IMR-90 (cell line): ENCODE measurements around the gene FBXW12. TPM values are rescaled to one million over a fixed set of nuclear protein-coding genes. Genes with fewer than 3 reads are reported as not detected.

Experiments
- ATAC-seq: fragments of 200-7000 bp; cut with Tn5 transposase; 2 replicates; pipeline ENCODE4 v1.9.1; 2020; ENCODE audit warnings: low read depth, mild to moderate bottlenecking, moderate library complexity
- BruUV-seq: library from RNA; stranded (reverse); fragments of 400-500 nt; replicated peaks from 2 replicates; lab custom pipeline; 2021; lab: Mats Ljungman, UMichigan
- CTCF ChIA-PET: fragments of 300-600 bp; formaldehyde crosslinking; extraction: SDS; loops from one replicate; lab custom pipeline; 2021; ENCODE audit warnings: antibody characterized with exemption; lab: Yijun Ruan, JAX
- POLR2A ChIA-PET: fragments of 300-600 bp; sonication (Branson Sonifier 250); formaldehyde crosslinking; loops from one replicate; lab custom pipeline; 2022; ENCODE audit warnings: antibody characterized with exemption; ENCODE audit not compliant: unreplicated experiment; lab: Charles Lee
- DNase-seq: peaks from one replicate; pipeline ENCODE4 v3.0.0; 2013
- H2AFZ ChIP-seq: replicated peaks from 2 replicates; pipeline ENCODE3; 2013; ENCODE audit warnings: low read length, mild to moderate bottlenecking; ENCODE audit not compliant: poor library complexity
- H2AK5ac ChIP-seq: 2 replicates; pipeline ENCODE4 v1.6.1; 2013; ENCODE audit warnings: low read depth, low read length, inconsistent platforms
- H2AK9ac ChIP-seq: replicated peaks from 2 replicates; pipeline ENCODE3; 2013; ENCODE audit warnings: mild to moderate bottlenecking, low read depth, low read length, moderate library complexity; ENCODE audit not compliant: poor library complexity
- H2BK120ac ChIP-seq: 2 replicates; pipeline ENCODE4 v1.6.1; 2013; ENCODE audit warnings: low read depth, low read length, inconsistent platforms
- H2BK15ac ChIP-seq: 3 replicates; pipeline ENCODE4 v1.6.1; 2013; ENCODE audit warnings: low read depth, low read length, inconsistent platforms
- H2BK20ac ChIP-seq: 2 replicates; pipeline ENCODE4 v1.6.1; 2013; ENCODE audit warnings: low read depth, mild to moderate bottlenecking, inconsistent platforms, low read length, moderate library complexity
- H2BK5ac ChIP-seq: 2 replicates; pipeline ENCODE4 v1.6.1; 2013; ENCODE audit warnings: mild to moderate bottlenecking, low read depth, low read length, inconsistent platforms; ENCODE audit not compliant: poor library complexity, severe bottlenecking
- H3K14ac ChIP-seq: replicated peaks from 2 replicates; pipeline ENCODE4 v1.6.1; 2013; ENCODE audit warnings: low read depth, low read length, inconsistent platforms
- H3K18ac ChIP-seq: 2 replicates; pipeline ENCODE4 v1.6.1; 2013; ENCODE audit warnings: low read depth, low read length, control low read depth
- H3K23ac ChIP-seq: 2 replicates; pipeline ENCODE4 v1.6.1; 2013; ENCODE audit warnings: low read depth, low read length, inconsistent platforms
- H3K27ac ChIP-seq: 2 replicates; pipeline ENCODE4 v1.5.1; 2013; ENCODE audit warnings: mild to moderate bottlenecking, control low read depth, low read length; ENCODE audit not compliant: insufficient read depth
- H3K27me3 ChIP-seq: 2 replicates; pipeline ENCODE4 v1.6.1; 2013; ENCODE audit warnings: low read length; ENCODE audit not compliant: control insufficient read depth, insufficient read depth
- H3K36me3 ChIP-seq: 2 replicates; pipeline ENCODE4 v1.6.1; 2013; ENCODE audit warnings: low read length, mixed read lengths; ENCODE audit not compliant: control insufficient read depth, insufficient read depth
- H3K4ac ChIP-seq: 2 replicates; pipeline ENCODE4 v1.6.1; 2013; ENCODE audit warnings: low read depth, low read length, inconsistent platforms
- H3K4me1 ChIP-seq: 2 replicates; pipeline ENCODE4 v1.6.1; 2013; ENCODE audit warnings: low read length, mixed read lengths; ENCODE audit not compliant: control insufficient read depth, insufficient read depth
- H3K4me2 ChIP-seq: 2 replicates; pipeline ENCODE4 v1.6.1; 2013; ENCODE audit warnings: low read depth, mild to moderate bottlenecking, control low read depth, low read length, moderate library complexity
- H3K4me3 ChIP-seq: 2 replicates; pipeline ENCODE4 v1.5.1; 2013; ENCODE audit warnings: low read depth, mild to moderate bottlenecking, control low read depth, low read length, moderate library complexity; ENCODE audit not compliant: insufficient read depth
- H3K56ac ChIP-seq: 2 replicates; pipeline ENCODE4 v1.6.1; 2013; ENCODE audit warnings: low read length, inconsistent platforms; ENCODE audit not compliant: insufficient read depth; ENCODE audit errors: extremely low read depth
- H3K79me1 ChIP-seq, 2 experiments: 2 replicates each; pipeline ENCODE4 v1.6.1; 2013; ENCODE audit warnings: low read length in 2 of 2, inconsistent platforms in 1 of 2, low read depth in 1 of 2
- H3K9ac ChIP-seq: 2 replicates; pipeline ENCODE4 v1.6.1; 2013; ENCODE audit warnings: low read depth, low read length, control low read depth
- H3K9me1 ChIP-seq: 2 replicates; pipeline ENCODE4 v1.6.1; 2013; ENCODE audit warnings: low read length, inconsistent platforms; ENCODE audit not compliant: insufficient read depth
- H3K9me3 ChIP-seq: 2 replicates; pipeline ENCODE4 v1.6.1; 2013; ENCODE audit warnings: low read length; ENCODE audit not compliant: control insufficient read depth, insufficient read depth
- H4K20me1 ChIP-seq: 2 replicates; pipeline ENCODE4 v1.6.1; 2013; ENCODE audit warnings: low read length, inconsistent platforms; ENCODE audit not compliant: insufficient read depth
- H4K5ac ChIP-seq: 2 replicates; pipeline ENCODE4 v1.6.1; 2013; ENCODE audit warnings: mild to moderate bottlenecking, low read depth, low read length, control low read depth
- H4K8ac ChIP-seq, 2 experiments: 2 replicates each; pipeline ENCODE4 v1.6.1; 2013; ENCODE audit warnings: low read depth in 2 of 2, low read length in 2 of 2, control low read depth in 1 of 2, inconsistent platforms in 1 of 2
- H4K91ac ChIP-seq: 2 replicates; pipeline ENCODE4 v1.6.1; 2013; ENCODE audit warnings: low read depth, low read length, inconsistent platforms; ENCODE audit not compliant: insufficient read depth
- BHLHE40 ChIP-seq: fragments of 150-350 bp; IDR thresholded peaks from 2 replicates; pipeline ENCODE4 v1.6.1; 2016; ENCODE audit warnings: mild to moderate bottlenecking, low read depth, low read length
- CEBPB ChIP-seq: IDR thresholded peaks from 2 replicates; pipeline ENCODE4 v1.6.1; 2012; ENCODE audit warnings: low read depth, low read length, improper control_type of control experiment
- CHD1 ChIP-seq: IDR thresholded peaks from 2 replicates; pipeline ENCODE4 v1.6.1; 2012; ENCODE audit warnings: low read depth, low read length, improper control_type of control experiment
- FOS ChIP-seq: fragments of 150-350 bp; IDR thresholded peaks from 2 replicates; pipeline ENCODE4 v1.6.1; 2016; ENCODE audit warnings: low read depth, low read length
- MAFK ChIP-seq: IDR thresholded peaks from 2 replicates; pipeline ENCODE4 v1.6.1; 2012; ENCODE audit warnings: low read depth, low read length, improper control_type of control experiment
- MXI1 ChIP-seq: IDR thresholded peaks from 2 replicates; pipeline ENCODE4 v1.6.1; 2012; ENCODE audit warnings: low read depth, mild to moderate bottlenecking, low read length, moderate library complexity, borderline replicate concordance
- NFE2L2 ChIP-seq: fragments of 150-350 bp; IDR thresholded peaks from 2 replicates; pipeline ENCODE4 v1.6.1; 2016; ENCODE audit warnings: low read depth, mild to moderate bottlenecking, low read length
- POLR2A ChIP-seq: IDR thresholded peaks from 2 replicates; pipeline ENCODE4 v1.6.1; 2012; ENCODE audit warnings: mild to moderate bottlenecking, low read depth, low read length
- RCOR1 ChIP-seq: IDR thresholded peaks from 2 replicates; pipeline ENCODE4 v1.6.1; 2012; ENCODE audit warnings: mild to moderate bottlenecking, low read length, improper control_type of control experiment; ENCODE audit not compliant: insufficient replicate concordance
- RFX5 ChIP-seq: IDR thresholded peaks from 2 replicates; pipeline ENCODE4 v1.8.0; 2012; ENCODE audit warnings: low read depth, mild to moderate bottlenecking, low read length, moderate library complexity
- SMC3 ChIP-seq: fragments of 150-350 bp; IDR thresholded peaks from 2 replicates; pipeline ENCODE4 v1.6.1; 2016; ENCODE audit warnings: low read depth, mild to moderate bottlenecking, antibody characterized with exemption, low read length, moderate library complexity
- WGBS, 2 experiments: methylation state at CpG; one replicate each; pipeline versions ENCODE4 v1.1.5 to v1.1.7; 2013; ENCODE audit warnings: missing lambda C conversion rate in 2 of 2; ENCODE audit not compliant: insufficient read length in 1 of 2; ENCODE audit errors: extremely low coverage in 2 of 2; 5-methylcytosine and 5-hydroxymethylcytosine counted together
- dilution Hi-C: fragments of 300-500 bp; cut with HindIII; formaldehyde crosslinking; loops from one replicate; pipeline ENCODE4 v1.14.3; 2018; ENCODE audit warnings: low sequenced_read_pairs; ENCODE audit not compliant: unreplicated experiment
- in situ Hi-C: fragments of 300-500 bp; cut with MboI; formaldehyde crosslinking; loops from 3 replicates; pipeline ENCODE4 v1.14.3; 2019; ENCODE audit warnings: low sequenced_read_pairs, inconsistent platforms, mixed read lengths
- intact Hi-C: fragments of 100-400 bp; cut with micrococcal nuclease; formaldehyde crosslinking; loops from 2 replicates; pipeline ENCODE4 v1.10.0; 2022
- polyA plus RNA-seq, 3 experiments: library from polyadenylated mRNA; depleted of rRNA; stranded (reverse); fragments of >200 nt; gene quantifications; 2 replicates each; pipeline ENCODE4 v1.2.3, GENCODE V29; 2012; ENCODE audit warnings: low replicate concordance in 1 of 3
- total RNA-seq: library from RNA; depleted of rRNA; stranded (reverse); fragments of >200 nt; gene quantifications from 2 replicates; pipeline ENCODE4 v1.2.3, GENCODE V29; 2012
- TF ChIP-seq, protein P1 (sequence below): fragments of 150-350 bp; IDR thresholded peaks from 2 replicates; pipeline ENCODE4 v1.6.1; 2016; ENCODE audit warnings: low read depth, mild to moderate bottlenecking, low read length, moderate library complexity, borderline replicate concordance
- TF ChIP-seq, protein P2 (sequence below): fragments of 150-350 bp; IDR thresholded peaks from 2 replicates; pipeline ENCODE4 v1.6.1; 2017; ENCODE audit warnings: mild to moderate bottlenecking, antibody characterized with exemption, low read length, low read depth
- TF ChIP-seq, protein P3 (sequence below): conservative IDR thresholded peaks from 2 replicates; pipeline ENCODE4 v1.5.1; 2012; ENCODE audit warnings: mild to moderate bottlenecking, low read depth, low read length, improper control_type of control experiment

FBXW12 gene
- total and polyA plus RNA-seq, 2 of the 4 experiments (the other 2 are of a cell fraction): not detected

DNA sequence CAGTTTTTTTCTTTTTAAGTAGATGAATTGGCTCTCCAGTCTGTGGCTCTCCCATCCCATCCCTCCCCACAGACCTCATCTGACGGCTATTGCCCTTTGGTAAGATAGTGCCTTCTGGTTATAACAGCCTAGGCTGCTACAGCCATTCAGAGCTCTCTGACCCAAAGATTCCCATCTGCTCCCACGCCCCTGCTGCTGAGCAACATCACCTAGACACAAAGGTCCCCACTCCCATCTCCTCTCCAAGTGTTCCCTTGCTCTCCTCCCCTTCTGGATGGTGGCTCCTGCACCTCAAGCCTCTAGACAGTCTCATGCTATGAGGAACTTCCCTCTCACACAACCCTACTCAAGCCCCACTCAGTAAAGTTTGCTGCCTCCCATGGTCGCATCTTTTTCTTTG, 23.7 kb downstream of the FBXW12 start:
- Histone ChIP-seq H4K20me1 (no peaks in the 10 kb centered on the region), H3K4me2 (no peak overlapping the region), H4K8ac (no peak overlapping the region), H4K5ac (no peak overlapping the region), H2AFZ (no peak overlapping the region), H3K79me1 (no peaks in the 10 kb centered on the region), H3K27ac (no peak overlapping the region), H2BK15ac (no peak overlapping the region), H2BK120ac (no peak overlapping the region), H3K27me3 (peaks cover 14% of the 10 kb centered on the region), H3K14ac (no peak overlapping the region), H3K9me3 (no peaks in the 10 kb centered on the region), H3K36me3 (no peaks in the 10 kb centered on the region), H4K91ac (no peak overlapping the region), H2AK5ac (no peak overlapping the region), H3K4me3 (no peak overlapping the region), H3K18ac (no peak overlapping the region), H3K9ac (no peak overlapping the region), H2BK5ac (no peak overlapping the region), H3K4me1 (no peaks in the 10 kb centered on the region), H3K56ac (no peak overlapping the region), H2BK20ac (no peak overlapping the region), H3K23ac (no peak overlapping the region), H3K4ac (no peak overlapping the region), H3K9me1 (no peaks in the 10 kb centered on the region), H2AK9ac (no peak overlapping the region)
- 53% methylated on average over 2 of the region's 3 CpGs; no CpG with 5 or more reads in 1 of the 2 experiments for WGBS, 2 experiments
- in situ Hi-C loops: no loop called here
- POLR2A ChIA-PET: no interaction called here
- TF ChIP-seq FOS: no peak
- no peak for TF ChIP-seq CEBPB
- TF ChIP-seq BHLHE40: no peak
- TF ChIP-seq, protein P1, sequence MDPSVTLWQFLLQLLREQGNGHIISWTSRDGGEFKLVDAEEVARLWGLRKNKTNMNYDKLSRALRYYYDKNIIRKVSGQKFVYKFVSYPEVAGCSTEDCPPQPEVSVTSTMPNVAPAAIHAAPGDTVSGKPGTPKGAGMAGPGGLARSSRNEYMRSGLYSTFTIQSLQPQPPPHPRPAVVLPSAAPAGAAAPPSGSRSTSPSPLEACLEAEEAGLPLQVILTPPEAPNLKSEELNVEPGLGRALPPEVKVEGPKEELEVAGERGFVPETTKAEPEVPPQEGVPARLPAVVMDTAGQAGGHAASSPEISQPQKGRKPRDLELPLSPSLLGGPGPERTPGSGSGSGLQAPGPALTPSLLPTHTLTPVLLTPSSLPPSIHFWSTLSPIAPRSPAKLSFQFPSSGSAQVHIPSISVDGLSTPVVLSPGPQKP: no peak
- TF ChIP-seq, protein P2, sequence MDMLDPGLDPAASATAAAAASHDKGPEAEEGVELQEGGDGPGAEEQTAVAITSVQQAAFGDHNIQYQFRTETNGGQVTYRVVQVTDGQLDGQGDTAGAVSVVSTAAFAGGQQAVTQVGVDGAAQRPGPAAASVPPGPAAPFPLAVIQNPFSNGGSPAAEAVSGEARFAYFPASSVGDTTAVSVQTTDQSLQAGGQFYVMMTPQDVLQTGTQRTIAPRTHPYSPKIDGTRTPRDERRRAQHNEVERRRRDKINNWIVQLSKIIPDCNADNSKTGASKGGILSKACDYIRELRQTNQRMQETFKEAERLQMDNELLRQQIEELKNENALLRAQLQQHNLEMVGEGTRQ: no peak
- TF ChIP-seq RCOR1: no peak
- TF ChIP-seq NFE2L2: no peak
- TF ChIP-seq SMC3: no peak
- no peak for TF ChIP-seq POLR2A
- no peak for TF ChIP-seq MAFK
- TF ChIP-seq RFX5: no peak
- TF ChIP-seq, protein P3, sequence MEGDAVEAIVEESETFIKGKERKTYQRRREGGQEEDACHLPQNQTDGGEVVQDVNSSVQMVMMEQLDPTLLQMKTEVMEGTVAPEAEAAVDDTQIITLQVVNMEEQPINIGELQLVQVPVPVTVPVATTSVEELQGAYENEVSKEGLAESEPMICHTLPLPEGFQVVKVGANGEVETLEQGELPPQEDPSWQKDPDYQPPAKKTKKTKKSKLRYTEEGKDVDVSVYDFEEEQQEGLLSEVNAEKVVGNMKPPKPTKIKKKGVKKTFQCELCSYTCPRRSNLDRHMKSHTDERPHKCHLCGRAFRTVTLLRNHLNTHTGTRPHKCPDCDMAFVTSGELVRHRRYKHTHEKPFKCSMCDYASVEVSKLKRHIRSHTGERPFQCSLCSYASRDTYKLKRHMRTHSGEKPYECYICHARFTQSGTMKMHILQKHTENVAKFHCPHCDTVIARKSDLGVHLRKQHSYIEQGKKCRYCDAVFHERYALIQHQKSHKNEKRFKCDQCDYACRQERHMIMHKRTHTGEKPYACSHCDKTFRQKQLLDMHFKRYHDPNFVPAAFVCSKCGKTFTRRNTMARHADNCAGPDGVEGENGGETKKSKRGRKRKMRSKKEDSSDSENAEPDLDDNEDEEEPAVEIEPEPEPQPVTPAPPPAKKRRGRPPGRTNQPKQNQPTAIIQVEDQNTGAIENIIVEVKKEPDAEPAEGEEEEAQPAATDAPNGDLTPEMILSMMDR: no peak
- TF ChIP-seq CHD1: no peak
- TF ChIP-seq MXI1: no peak
- CTCF ChIA-PET: interaction anchor here (2.0 kb wide), 1 partner anchor 40 kb away, joined by 11 read pairs; no protein-coding TSS in a partner anchor
- no TSS peak for BruUV-seq
- intact Hi-C loops: no loop called here
- no peak for ATAC-seq
- dilution Hi-C loops: no loop called here
- no peak for DNase-seq
